HCEC 1CT (cell line): ENCODE measurements around the gene RBP3.
A peak's percentile ranks its signal among the peaks of the same experiment; 100 is the strongest.

Experiments used
- DNase-seq: peaks from one replicate; pipeline ENCODE4 v3.0.0-alpha.2; 2017

Gene RBP3

GRCh38 chr10:47348138-47348651 is at the start of gene RBP3:
RBP3 (plus strand) TSS chr10:47348363; CDS start chr10:47348485, 122 bp downstream.
- DNase-seq: no peak

DNA sequence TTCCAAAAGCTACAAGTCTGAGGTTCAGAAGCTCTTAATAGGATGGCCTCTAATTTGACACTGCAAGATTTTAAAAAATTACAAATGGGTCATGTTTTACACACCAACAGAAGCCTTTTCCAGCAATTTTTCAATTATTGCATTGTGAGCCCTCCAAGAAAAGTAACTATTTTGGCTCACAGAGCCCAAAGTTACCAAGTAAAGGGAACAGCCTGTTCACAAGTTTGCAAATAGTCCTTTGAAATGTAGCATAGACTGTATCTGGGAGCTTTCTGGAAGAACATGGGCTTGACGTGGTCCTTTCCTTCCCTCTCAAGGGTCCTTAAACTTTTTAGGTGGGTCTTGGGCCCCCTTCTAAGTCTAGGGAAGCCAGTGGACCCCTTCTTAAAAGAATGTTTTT is 49.4 kb upstream of the RBP3 start:
- no peak for DNase-seq

GRCh38 chr10:47299611-47300428 is 48.3 kb upstream of the RBP3 start, which contains the start of gene GDF10:
GDF10 (plus strand) TSS chr10:47300197; CDS start chr10:47300652, 455 bp downstream.
- DNase-seq: no peak

DNA sequence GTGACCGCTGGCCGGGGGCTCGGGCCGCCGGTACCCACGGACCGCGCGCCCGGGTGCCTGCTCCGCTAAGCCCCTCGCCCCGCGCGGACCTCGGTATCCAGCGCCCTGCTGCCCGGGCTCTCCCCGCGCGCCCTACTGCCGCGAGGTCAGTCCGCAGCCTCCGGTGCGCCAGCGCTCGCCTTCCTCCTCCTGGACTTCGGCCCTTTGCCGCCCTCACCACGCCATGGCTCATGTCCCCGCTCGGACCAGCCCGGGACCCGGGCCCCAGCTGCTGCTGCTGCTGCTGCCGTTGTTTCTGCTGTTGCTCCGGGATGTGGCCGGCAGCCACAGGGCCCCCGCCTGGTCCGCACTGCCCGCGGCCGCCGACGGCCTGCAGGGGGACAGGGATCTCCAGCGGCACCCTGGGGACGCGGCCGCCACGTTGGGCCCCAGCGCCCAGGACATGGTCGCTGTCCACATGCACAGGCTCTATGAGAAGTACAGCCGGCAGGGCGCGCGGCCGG is 47.7 kb upstream of the RBP3 start:
- no peak for DNase-seq

GRCh38 chr10:47301833-47302232 is 46.3 kb upstream of the RBP3 start:
- no peak for DNase-seq

DNA sequence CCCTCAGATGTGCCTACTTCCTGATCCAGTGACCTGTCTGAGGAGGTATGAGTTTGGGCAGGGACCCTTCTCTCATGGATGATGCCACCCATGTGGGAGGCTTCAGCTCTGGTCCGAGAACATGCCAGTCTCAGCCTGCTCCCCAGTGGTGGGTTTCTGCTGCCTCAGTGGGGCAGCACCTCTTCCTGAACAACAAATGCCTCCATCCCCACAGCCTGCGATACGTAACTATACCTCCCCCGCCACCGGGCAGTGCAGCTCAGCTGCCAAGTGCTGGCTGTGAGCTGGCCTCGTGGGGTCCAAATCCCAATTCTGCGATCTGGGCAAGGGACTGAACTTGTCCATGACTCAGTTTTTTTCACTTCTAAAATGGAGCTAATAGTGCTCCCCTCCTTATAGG is 45.1 kb upstream of the RBP3 start:
- DNase-seq: no peak

DNA sequence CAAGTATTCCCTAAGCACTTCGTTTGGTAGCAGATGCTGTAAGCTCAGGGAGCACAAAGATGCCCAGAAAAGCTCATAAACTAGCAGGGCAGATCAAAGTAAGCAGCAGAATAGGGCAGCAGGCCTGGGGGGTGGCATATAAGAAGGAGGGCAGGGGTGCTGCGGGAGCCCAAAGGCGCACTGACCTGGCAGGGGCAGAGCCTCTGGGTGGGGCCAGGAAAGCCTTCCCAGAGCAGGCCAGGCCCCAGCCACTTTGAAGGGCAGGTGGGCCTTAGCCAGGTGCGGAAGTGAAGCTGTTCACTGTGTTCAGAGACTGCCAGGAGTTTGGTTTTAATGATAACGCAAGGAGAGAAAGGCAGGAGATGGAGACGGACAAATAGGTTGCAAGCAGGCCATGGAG is 44.3 kb upstream of the RBP3 start:
- DNase-seq: no peak

DNA sequence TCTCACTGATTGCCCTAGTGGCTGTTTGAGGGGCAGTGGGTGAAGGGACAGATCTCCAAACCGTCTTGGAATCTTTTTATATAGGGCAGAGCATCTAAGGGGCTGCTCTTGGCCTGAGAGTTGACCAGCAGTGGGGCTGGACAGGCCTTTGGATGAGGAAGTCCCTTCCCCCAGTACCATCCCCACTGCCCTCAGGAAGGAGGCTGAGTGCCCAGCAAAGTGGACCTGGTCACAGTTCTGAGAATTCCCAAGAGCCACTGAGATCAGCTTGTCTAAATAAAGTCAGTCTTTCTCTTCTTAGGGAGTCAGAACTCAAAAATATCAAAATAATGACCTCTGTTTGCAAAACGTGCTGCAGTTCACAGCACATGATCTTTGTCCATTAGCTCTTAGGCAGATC is 42.6 kb upstream of the RBP3 start:
- DNase-seq: no peak

DNA sequence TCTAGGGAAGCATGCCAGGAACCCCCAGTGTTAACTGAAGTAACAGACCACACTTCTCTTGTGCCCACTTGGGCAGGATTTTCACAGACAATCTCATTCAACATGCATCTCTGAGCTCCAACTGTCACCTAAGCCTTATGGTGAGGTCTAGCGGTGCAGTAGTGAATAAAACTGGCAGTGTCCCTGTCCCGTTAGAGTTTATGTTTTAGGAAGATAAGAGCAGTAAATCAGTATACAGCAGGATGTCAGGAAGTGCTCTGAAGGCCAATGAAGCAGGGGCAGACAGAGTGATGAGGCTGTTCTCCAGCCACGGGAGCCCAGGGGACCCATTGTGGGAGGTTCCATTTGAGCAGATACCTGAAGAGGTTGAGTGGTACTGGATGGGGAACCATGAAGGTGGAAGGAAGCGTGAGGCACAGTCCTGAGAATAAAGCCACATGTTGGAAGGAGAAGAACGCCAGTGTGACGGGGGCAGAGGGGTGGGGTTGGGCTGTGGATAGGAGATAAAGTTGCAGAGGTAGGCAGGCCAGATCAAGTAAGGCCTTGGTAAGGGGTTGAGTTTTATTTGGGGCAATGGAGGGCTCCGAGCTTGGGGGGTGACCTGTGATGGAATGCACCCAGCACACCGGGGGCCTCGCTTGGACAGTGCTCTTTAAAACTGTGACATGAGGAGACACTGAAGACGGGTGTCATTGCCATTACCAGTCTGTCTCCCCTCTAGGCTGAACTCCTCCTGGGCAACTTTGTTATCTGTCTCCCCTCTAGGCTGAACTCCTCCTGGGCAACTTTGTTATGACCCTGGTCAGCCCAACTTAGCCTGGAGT is 41.6 kb upstream of the RBP3 start:
- no peak for DNase-seq

GRCh38 chr10:47307381-47307780 is 40.8 kb upstream of the RBP3 start:
- DNase-seq: no peak

- no peak for DNase-seq
Measured at GRCh38 chr10:47308775-47309174, 39.4 kb upstream of the RBP3 start.

DNA sequence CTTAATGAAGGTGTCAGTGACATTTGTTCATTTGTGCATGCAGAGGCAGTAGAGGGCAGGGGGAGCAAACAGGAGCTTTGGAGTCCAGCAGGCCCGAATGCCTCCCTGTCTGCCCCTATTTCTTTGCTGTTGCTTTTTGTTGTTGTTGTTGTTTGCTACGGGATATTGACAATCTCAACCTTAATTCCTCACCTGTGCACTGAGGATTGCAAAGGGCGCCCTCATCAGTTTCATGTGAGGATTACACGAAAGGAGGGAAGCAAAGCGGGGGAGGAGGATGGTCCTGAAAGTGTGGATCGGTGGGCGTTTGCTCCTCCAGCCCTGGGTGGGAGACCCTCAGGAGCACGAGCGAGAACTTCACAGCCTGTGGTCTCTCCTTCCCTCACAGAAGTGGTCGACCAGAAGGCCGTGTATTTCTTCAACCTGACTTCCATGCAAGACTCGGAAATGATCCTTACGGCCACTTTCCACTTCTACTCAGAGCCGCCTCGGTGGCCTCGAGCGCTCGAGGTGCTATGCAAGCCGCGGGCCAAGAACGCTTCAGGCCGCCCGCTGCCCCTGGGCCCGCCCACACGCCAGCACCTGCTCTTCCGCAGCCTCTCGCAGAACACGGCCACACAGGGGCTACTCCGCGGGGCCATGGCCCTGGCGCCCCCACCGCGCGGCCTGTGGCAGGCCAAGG is 38.6 kb upstream of the RBP3 start:
- no peak for DNase-seq

GRCh38 chr10:47310090-47310505 is 38.1 kb upstream of the RBP3 start:
- no peak for DNase-seq

DNA sequence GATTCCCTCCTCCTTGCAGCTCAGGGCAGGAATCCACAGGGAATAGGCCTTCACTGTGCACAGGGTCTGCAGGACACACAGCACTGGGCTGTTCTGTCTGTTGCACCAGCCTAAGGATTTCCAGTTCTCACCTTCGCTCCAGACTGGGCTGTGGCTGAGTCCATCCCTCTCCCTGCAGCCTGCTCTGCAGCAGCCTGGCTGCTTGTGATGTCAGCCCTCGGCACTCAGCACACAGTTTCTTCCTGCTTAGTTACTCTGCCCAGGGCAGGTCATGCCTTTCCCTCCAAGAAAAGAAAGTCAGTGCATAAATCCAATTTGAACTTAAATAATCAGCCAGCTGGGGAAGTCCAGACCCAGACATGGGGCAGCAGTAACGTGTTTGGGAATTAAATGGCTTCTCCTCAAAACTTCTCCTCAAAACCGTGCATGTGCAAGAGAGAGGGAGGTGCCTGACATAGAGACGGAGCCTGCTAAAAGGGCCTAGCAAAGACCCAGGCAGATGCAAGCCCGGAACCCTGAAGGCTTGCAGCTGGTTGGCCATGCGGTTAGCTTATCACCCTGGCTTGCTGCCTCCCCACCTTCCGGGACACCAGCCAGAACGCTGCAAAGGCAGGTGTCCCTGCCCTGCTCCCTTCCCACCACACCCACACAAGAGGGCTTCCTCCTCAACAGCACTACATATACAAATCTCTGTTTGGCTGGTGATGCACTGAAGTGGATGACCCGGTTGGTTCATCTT is 36.8 kb upstream of the RBP3 start:
- no peak for DNase-seq

GRCh38 chr10:47311932-47312662 is 36.1 kb upstream of the RBP3 start:
- peak; percentile 49 for DNase-seq

GRCh38 chr10:47312663-47312995 is 35.5 kb upstream of the RBP3 start:
- DNase-seq: no peak

GRCh38 chr10:47314416-47314970 is 33.7 kb upstream of the RBP3 start:
- no peak for DNase-seq

DNA sequence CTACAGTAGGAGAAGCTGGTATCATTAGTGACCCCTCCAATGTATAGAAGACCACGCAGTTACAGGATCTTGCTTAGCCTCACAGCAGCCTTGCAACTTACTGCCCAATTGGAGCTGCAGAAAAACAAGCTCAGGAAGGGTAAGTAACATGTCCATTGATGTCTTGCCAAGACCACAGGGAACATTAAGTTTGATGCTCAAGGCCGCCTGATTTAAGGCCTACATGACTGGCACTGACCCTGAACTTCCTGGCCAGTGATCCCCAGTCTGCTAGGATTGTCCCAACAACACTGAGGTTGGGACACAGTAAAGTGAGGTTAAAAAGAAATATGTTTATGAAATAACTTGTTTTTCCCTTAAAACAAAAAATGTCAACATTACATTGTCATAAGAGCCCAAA is 32.7 kb upstream of the RBP3 start:
- no peak for DNase-seq

DNA sequence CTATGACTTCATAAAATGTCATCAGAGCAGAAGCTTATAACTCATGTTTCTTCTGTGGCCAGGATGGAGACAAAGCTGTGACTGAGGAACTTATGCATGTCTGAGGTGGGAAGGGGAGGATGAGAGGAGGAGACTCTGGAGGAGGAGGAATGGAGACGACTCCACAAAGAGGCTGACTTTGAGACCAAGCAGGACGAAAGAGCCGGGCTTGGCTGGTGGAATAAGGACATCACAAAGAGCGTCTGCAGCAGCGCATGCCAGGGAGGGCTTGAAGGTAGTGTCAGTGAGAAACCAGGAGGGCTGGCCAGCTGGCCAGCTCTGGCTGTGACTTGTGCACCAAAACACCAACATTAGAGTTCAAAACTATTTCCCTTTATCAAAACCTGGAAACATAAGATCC is 32.0 kb upstream of the RBP3 start:
- DNase-seq: no peak

DNA sequence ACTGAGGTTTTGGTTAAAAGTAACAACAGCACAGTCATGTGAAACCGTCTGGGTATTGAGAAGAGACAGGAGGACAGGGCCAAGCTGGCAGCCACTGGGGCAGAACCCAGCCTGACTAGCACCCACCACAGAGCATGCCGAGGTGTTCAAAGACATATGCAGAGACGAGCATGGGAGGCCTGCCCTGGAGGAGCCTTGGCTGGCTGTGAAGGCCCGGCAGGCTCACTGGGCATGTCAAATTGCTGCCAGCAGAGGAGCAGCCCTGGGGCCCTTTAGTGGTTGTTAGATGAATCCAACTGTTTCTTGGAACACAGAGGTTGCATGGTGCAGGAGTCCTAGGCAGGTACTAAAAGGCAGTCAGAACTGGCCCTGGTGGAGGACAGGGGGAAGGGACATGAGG is 30.9 kb upstream of the RBP3 start:
- DNase-seq: no peak

DNA sequence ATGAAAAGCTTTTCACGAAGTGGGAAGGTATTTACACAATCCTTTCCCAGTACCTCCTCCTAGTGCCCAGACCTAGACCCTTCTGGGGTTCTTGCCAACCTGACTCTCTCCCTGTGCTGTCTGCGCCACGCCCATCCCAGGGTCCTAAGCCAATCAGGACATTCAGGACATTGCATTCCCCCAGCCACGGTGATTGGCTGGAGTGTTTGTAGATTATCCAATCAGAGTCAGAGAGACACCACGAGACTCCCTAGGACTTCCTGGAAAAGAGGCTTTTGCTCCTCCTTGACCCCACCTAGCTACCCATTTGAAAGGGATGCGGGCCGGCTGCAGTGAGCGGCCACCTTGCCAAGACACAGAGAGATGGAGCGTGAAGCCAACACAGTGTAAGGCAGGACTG is 29.5 kb upstream of the RBP3 start:
- DNase-seq: no peak
